ENCODE data around the gene GPM6B.

Gene GPM6B

GRCh38 chrX:13808293-13808692, 8.6 kb downstream of the GPM6B start:
- H3K4me3 ChIP-seq (ENCODE audit: control insufficient read depth, low read depth, low read length): no peak overlapping the region
- no peak for TF ChIP-seq CTCF (conservative IDR thresholded peaks at IDR 0.05; ENCODE audit: control insufficient read depth, insufficient read depth, low read depth, low read length)
- no peak for DNase-seq (ENCODE audit: low read depth)

GRCh38 chrX:13805241-13805640, 11.7 kb downstream of the GPM6B start:
- DNase-seq (ENCODE audit: low read depth): no peak
- no peak overlapping the region for H3K4me3 ChIP-seq (ENCODE audit: control insufficient read depth, low read depth, low read length)
- no peak for TF ChIP-seq CTCF (conservative IDR thresholded peaks at IDR 0.05; ENCODE audit: control insufficient read depth, insufficient read depth, low read depth, low read length)

GRCh38 chrX:13803116-13803515, 13.8 kb downstream of the GPM6B start:
- no peak for TF ChIP-seq CTCF (conservative IDR thresholded peaks at IDR 0.05; ENCODE audit: control insufficient read depth, insufficient read depth, low read depth, low read length)
- no peak overlapping the region for H3K4me3 ChIP-seq (ENCODE audit: control insufficient read depth, low read depth, low read length)
- DNase-seq (ENCODE audit: low read depth): no peak

- no peak overlapping the region for H3K4me3 ChIP-seq (ENCODE audit: control insufficient read depth, low read depth, low read length)
- TF ChIP-seq CTCF (conservative IDR thresholded peaks at IDR 0.05; ENCODE audit: control insufficient read depth, insufficient read depth, low read depth, low read length): no peak
These were observed 18.7 kb downstream of the GPM6B start for GRCh38 chrX:13798184-13798583.

GRCh38 chrX:13797512-13797911, 19.4 kb downstream of the GPM6B start:
- no peak overlapping the region for H3K4me3 ChIP-seq (ENCODE audit: control insufficient read depth, low read depth, low read length)
- peak; percentile 70 for DNase-seq (ENCODE audit: low read depth)
- no peak for TF ChIP-seq CTCF (conservative IDR thresholded peaks at IDR 0.05; ENCODE audit: control insufficient read depth, insufficient read depth, low read depth, low read length)

More at GRCh38 chrX:13798184-13798583, 18.7 kb downstream of the GPM6B start:
- no peak for DNase-seq (ENCODE audit: low read depth)

GRCh38 chrX:13794417-13794816, 22.5 kb downstream of the GPM6B start:
- TF ChIP-seq CTCF (conservative IDR thresholded peaks at IDR 0.05; ENCODE audit: control insufficient read depth, insufficient read depth, low read depth, low read length): no peak
- DNase-seq (ENCODE audit: low read depth): no peak
- H3K4me3 ChIP-seq (ENCODE audit: control insufficient read depth, low read depth, low read length): no peak overlapping the region

GRCh38 chrX:13793897-13794296, 23.0 kb downstream of the GPM6B start:
- DNase-seq (ENCODE audit: low read depth): no peak
- H3K4me3 ChIP-seq (ENCODE audit: control insufficient read depth, low read depth, low read length): no peak overlapping the region
- TF ChIP-seq CTCF (conservative IDR thresholded peaks at IDR 0.05; ENCODE audit: control insufficient read depth, insufficient read depth, low read depth, low read length): no peak

Measured in fibroblast of mammary gland (primary cell).